ENCODE measurements around the gene IRGQ.

DNA sequence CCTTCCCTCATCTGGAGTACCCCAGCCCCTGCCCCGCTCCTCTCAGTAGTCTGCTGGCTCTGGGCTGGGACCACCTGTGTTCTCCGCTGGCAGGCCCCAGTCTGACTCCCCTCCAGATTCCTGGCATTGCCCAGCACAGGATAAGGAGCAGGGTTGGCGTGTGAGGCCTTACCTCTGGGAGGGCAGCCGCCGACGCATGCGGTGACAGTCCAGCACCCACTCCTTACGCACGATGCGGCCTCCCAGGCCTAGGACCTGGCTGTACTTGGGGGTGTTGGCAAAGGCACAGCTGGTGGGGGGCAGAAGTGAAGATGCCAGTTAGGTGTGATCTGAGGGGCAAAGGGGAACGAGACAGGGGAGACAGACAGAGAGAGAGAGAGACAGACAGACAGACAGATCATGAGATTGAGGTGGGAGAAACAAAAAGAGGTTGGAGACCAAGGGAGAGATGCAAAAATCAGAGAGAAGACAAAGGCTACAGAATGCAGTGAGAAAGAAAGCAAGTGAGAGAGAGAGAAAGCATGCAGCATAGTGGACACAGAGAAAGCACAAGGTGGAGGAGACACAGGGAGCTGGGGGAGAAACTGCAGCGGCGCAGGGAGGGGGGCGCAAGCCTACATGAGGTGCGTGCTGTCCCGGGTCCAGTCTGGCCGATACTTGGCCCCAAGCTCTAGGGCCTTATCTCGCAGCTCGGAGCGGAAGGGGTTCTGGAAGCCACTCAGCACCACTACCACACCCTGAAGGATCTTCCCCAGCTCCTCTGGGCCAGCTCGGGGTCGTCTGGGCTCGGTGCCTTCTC is 44.3 kb downstream of the IRGQ start:
- TF ChIP-seq, protein P1, sequence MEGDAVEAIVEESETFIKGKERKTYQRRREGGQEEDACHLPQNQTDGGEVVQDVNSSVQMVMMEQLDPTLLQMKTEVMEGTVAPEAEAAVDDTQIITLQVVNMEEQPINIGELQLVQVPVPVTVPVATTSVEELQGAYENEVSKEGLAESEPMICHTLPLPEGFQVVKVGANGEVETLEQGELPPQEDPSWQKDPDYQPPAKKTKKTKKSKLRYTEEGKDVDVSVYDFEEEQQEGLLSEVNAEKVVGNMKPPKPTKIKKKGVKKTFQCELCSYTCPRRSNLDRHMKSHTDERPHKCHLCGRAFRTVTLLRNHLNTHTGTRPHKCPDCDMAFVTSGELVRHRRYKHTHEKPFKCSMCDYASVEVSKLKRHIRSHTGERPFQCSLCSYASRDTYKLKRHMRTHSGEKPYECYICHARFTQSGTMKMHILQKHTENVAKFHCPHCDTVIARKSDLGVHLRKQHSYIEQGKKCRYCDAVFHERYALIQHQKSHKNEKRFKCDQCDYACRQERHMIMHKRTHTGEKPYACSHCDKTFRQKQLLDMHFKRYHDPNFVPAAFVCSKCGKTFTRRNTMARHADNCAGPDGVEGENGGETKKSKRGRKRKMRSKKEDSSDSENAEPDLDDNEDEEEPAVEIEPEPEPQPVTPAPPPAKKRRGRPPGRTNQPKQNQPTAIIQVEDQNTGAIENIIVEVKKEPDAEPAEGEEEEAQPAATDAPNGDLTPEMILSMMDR (IDR thresholded peaks at IDR 0.05): no peak
- TF ChIP-seq POLR2A (IDR thresholded peaks at IDR 0.05): no peak

All from Peyer's patch (tissue), 4 donors.